ENCODE results near the gene SLC28A1. TPM values are rescaled to one million over a fixed set of nuclear protein-coding genes. Genes with fewer than 3 reads are reported as not detected.

Gene SLC28A1
- total RNA-seq, 1 experiment from 2014 or later = 0.17 TPM

DNA sequence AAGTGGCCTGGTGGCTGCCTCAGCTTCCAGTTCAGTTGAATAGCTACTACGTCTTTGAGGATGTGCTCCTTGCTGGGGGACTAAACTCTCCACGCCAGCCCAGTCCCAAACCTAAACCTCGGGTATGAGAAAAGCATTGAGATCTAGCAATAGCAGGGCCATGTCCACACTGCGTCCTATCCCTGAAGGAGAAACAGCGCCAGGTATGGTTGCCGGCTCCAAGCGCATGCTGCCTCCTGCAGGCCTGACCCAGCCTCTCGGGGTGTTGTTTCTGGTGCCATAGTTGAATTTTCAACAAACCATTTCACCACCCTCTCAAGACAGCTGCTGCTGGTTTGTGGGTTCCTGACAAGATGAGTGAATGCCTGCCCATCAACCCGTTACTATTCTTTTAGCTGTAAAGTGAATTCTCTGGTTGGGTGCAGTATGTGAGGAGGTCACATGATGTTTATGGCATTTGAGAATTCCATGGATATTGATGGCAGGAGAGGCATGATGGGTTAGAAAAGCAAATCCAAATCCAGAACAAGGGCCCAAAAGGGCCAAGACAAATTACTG, 13.0 kb upstream of the SLC28A1 start:
- Mint-ChIP-seq H3K9me3 (ENCODE audit: low read depth, unreplicated experiment) (no peaks in the 10 kb centered on the region), H3K27me3 (ENCODE audit: unreplicated experiment) (no peaks in the 10 kb centered on the region), H3K4me1 (ENCODE audit: low read depth, unreplicated experiment) (no peaks in the 10 kb centered on the region), H3K4me3 (ENCODE audit: low read depth, unreplicated experiment) (no peak overlapping the region), H3K36me3 (ENCODE audit: insufficient read depth, unreplicated experiment) (no peaks in the 10 kb centered on the region), H3K27ac (ENCODE audit: unreplicated experiment) (no peak overlapping the region)
- DNase-seq = no peak
- intact Hi-C loops (cut with micrococcal nuclease; ENCODE audit: unreplicated experiment) = no loop called here
- BruUV-seq (replicated peaks) = no TSS peak
- no peak for TF ChIP-seq CTCF (IDR thresholded peaks at IDR 0.05; ENCODE audit: unreplicated experiment)
- CTCF ChIA-PET = no interaction called here

GRCh38 chr15:84872009-84872910, 12.2 kb upstream of the SLC28A1 start:
- intact Hi-C loops (cut with micrococcal nuclease; ENCODE audit: unreplicated experiment) = no loop called here
- peaks cover 7% of the 10 kb centered on the region for H3K4me1 Mint-ChIP-seq (ENCODE audit: low read depth, unreplicated experiment)
- no peak for TF ChIP-seq CTCF (IDR thresholded peaks at IDR 0.05; ENCODE audit: unreplicated experiment)
- CTCF ChIA-PET = interaction anchor here (0.6 kb wide), 1 partner anchor 148 kb away, joined by 3 read pairs; no protein-coding TSS in a partner anchor
- H3K27me3 Mint-ChIP-seq (ENCODE audit: unreplicated experiment) = no peaks in the 10 kb centered on the region
- H3K4me3 Mint-ChIP-seq (ENCODE audit: low read depth, unreplicated experiment) = no peak overlapping the region
- DNase-seq = no peak
- BruUV-seq (replicated peaks) = no TSS peak
- no peak overlapping the region for H3K27ac Mint-ChIP-seq (ENCODE audit: unreplicated experiment)
- no peaks in the 10 kb centered on the region for H3K36me3 Mint-ChIP-seq (ENCODE audit: insufficient read depth, unreplicated experiment)
- no peaks in the 10 kb centered on the region for H3K9me3 Mint-ChIP-seq (ENCODE audit: low read depth, unreplicated experiment)

- Mint-ChIP-seq H3K27me3 (ENCODE audit: unreplicated experiment) (no peaks in the 10 kb centered on the region), H3K4me3 (ENCODE audit: low read depth, unreplicated experiment) (no peak overlapping the region), H3K9me3 (ENCODE audit: low read depth, unreplicated experiment) (no peaks in the 10 kb centered on the region), H3K36me3 (ENCODE audit: insufficient read depth, unreplicated experiment) (no peaks in the 10 kb centered on the region), H3K4me1 (ENCODE audit: low read depth, unreplicated experiment) (peaks cover 21% of the 10 kb centered on the region), H3K27ac (ENCODE audit: unreplicated experiment) (no peak overlapping the region)
- BruUV-seq (replicated peaks) = no TSS peak
- no peak for TF ChIP-seq CTCF (IDR thresholded peaks at IDR 0.05; ENCODE audit: unreplicated experiment)
- DNase-seq = no peak
- intact Hi-C loops (cut with micrococcal nuclease; ENCODE audit: unreplicated experiment) = no loop called here
- CTCF ChIA-PET = no interaction called here
Measured at GRCh38 chr15:84873997-84874396, 10.5 kb upstream of the SLC28A1 start.

DNA sequence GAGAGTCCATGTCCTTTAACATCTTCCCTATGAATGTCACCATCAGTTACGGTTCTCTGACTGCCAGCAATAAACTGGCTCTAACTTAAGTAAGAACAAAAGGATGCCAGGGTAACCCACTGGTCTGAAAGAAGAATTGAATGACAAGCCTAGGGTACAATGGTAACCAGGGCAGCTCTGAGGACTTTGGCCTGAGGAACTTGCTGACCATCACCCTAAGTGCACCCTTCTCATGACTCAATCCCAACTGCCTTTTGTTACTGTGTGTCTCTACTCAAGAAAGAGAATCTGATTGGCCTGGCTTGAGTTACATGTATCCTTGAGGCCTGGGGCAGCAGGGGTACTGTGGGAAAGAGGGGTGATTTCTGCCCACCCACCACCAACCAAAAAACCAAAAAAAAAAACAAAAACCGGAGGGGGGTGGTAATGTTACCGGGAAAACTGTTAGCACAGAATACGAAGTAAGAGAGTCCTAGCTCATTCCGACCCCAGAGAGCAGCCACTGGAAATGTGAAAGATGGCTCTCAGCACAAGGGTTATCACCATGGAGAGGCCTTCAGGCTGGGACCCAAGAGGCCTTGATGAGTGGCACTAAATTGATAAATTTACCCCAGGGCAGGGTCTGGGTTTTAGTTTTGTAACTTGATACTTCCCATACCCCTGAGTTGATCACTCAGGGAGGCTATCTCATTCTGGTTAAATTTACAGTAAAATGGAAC, 9.3 kb upstream of the SLC28A1 start:
- no peak overlapping the region for H3K27ac Mint-ChIP-seq (ENCODE audit: unreplicated experiment)

More for the DNA sequence above, 9.3 kb upstream of the SLC28A1 start:
- intact Hi-C loops (cut with micrococcal nuclease; ENCODE audit: unreplicated experiment) = no loop called here
- BruUV-seq (replicated peaks) = no TSS peak
- no peak for TF ChIP-seq CTCF (IDR thresholded peaks at IDR 0.05; ENCODE audit: unreplicated experiment)
- DNase-seq = no peak
- CTCF ChIA-PET = no interaction called here
- Mint-ChIP-seq H3K9me3 (ENCODE audit: low read depth, unreplicated experiment) (no peaks in the 10 kb centered on the region), H3K4me3 (ENCODE audit: low read depth, unreplicated experiment) (no peak overlapping the region), H3K36me3 (ENCODE audit: insufficient read depth, unreplicated experiment) (no peaks in the 10 kb centered on the region), H3K4me1 (ENCODE audit: low read depth, unreplicated experiment) (peaks cover 21% of the 10 kb centered on the region), H3K27me3 (ENCODE audit: unreplicated experiment) (no peaks in the 10 kb centered on the region)

All from Calu3 (cell line).